GM18517 (cell line): ENCODE measurements around the gene ERFL.

Experiments used
- ATAC-seq: cut with Tn5 transposase; IDR thresholded peaks from one replicate; pipeline ENCODE4 v1.9.1; 2021; ENCODE audit warnings: mild to moderate bottlenecking, moderate library complexity; ENCODE audit not compliant: unreplicated experiment

Gene ERFL

DNA sequence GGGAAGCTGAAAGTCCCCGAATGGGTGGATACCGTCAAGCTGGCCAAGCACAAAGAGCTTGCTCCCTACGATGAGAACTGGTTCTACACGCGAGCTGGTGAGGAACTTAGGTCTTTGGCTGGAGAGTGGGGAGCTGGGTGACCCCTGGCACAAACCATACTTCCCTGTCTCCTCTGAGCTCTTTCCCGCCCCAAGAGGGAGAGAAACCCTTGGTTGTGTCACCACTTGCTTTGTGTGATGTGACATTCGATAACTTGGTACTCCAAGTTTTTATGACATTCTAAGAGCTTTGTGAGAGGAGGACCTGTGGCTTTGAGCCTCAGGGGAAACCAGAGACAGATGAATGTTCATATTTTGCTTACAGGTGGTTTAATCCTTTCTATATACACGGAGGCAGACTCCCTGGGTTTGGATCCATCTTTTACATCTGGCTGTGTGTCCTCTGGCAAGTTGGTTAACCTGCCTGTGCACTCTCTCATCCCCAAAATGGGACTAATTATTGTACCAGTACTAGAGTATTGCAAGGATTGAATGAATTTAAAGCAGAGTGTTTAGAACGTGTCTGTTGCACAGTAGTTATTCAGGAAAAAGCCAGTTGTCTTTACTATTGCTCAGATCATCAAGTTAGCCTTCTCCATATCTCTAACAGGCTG lies 67.0 kb downstream of the ERFL start:
- ATAC-seq = no peak

- no peak for ATAC-seq
Observed at GRCh38 chr19:41860419-41861115, 67.7 kb downstream of the ERFL start.

DNA sequence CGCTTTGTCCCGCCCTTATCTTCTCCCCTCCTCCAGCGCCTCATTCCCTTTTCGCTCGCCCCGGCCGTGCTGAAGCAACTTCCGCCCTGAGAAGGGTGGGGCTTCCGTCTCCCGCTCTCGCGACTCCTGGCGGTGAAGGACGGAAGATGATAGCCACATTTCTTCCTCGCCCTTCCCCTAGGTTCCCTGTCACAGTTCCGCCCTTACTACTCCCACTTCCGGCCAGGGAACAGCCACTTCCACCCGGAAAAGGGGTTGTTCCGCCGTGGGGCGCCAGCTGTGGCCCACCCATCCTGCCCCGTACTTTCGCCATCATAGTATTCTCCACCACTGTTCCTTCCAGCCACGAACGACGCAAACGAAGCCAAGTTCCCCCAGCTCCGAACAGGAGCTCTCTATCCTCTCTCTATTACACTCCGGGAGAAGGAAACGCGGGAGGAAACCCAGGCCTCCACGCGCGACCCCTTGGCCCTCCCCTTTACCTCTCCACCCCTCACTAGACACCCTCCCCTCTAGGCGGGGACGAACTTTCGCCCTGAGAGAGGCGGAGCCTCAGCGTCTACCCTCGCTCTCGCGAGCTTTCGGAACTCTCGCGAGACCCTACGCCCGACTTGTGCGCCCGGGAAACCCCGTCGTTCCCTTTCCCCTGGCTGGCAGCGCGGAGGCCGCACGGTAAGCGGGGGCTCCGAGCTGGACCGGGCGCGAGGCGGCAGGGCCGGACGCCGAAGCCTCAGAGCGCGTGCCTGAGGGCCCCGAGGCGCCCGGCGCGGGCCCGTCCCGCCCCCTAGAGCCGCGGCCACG lies 68.4 kb downstream of the ERFL start, which contains the start of gene RPS19:
RPS19 (plus strand) TSS at position 638 of the 801 bp plus-strand sequence. CDS start 520 bp downstream, outside the sequence.
- ATAC-seq = peak; percentile 74

DNA sequence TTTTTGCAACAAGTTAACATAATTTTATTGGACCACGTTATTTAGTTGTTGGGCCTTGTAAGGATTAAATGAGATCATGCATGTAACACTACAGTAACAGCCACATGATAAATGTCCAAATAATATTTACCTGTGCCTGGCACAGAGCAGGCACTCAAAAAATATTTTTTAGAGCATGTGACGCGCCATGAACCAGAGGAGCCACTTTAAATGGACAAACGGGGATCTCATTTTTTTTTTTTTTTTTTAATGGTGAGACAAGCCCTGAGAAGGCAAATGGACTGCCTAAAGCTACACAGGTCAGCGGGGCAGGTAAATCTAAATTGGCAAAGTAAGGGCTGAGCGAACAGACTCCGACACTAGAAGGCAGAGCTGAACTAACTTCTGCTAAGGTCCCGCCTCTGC lies 69.0 kb downstream of the ERFL start:
- no peak for ATAC-seq
